Duodenal mucosa (tissue), 2 donors: ENCODE measurements around the gene ROBO1.

Experiments
- H3K27ac ChIP-seq: one replicate; pipeline ENCODE4 v1.7.0; 2013; ENCODE audit warnings: low read depth, low read length
- H3K27me3 ChIP-seq, 2 donors: one replicate each; pipeline ENCODE4 v1.7.0; 2013; ENCODE audit warnings: low read length in 2 of 2, control low read depth in 1 of 2; ENCODE audit not compliant: insufficient read depth in 2 of 2, control insufficient read depth in 1 of 2
- H3K36me3 ChIP-seq, 2 donors: one replicate each; pipeline ENCODE4 v1.7.0; 2013; ENCODE audit warnings: low read length in 2 of 2, control low read depth in 1 of 2; ENCODE audit not compliant: insufficient read depth in 2 of 2, control insufficient read depth in 1 of 2
- H3K4me1 ChIP-seq, 2 donors: one replicate each; pipeline ENCODE4 v1.7.0; 2013; ENCODE audit warnings: low read length in 2 of 2, control low read depth in 1 of 2; ENCODE audit not compliant: insufficient read depth in 2 of 2, control insufficient read depth in 1 of 2
- H3K4me3 ChIP-seq, 2 donors: one replicate each; pipeline ENCODE4 v1.7.0; 2013; ENCODE audit warnings: low read length in 2 of 2, low read depth in 1 of 2
- H3K9ac ChIP-seq, 2 donors: one replicate each; pipeline ENCODE4 v1.7.0; 2013; ENCODE audit warnings: low read length in 2 of 2, low read depth in 1 of 2
- H3K9me3 ChIP-seq, 2 donors: one replicate each; pipeline ENCODE4 v1.7.0; 2013; ENCODE audit warnings: low read length in 2 of 2, control low read depth in 1 of 2; ENCODE audit not compliant: control insufficient read depth in 1 of 2

ROBO1 gene

DNA sequence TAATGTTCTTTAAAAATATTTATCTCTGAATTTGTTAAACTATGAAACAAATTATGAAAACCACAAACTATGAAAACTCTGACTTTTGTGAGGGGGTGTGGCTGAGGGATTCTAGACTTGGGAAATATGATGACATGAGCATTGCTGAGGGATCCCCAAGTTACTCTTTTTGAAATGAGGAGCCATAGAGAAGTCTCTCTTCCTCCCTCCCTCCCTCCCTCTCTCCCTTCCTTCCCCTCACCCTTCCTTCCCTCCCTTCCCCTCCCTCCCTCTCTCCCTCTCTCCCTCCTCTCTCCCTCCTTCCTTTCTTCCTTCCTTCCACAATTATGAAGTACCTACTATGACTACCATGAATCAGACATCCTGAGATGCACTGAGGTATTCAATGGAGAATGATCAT is 673.1 kb downstream of the ROBO1 start:
- Histone ChIP-seq H3K27me3 (no peaks in the 10 kb centered on the region), H3K9ac (no peak overlapping the region), H3K4me1 (no peaks in the 10 kb centered on the region), H3K9me3 (no peaks in the 10 kb centered on the region), H3K4me3 (no peak overlapping the region), H3K36me3 (no peaks in the 10 kb centered on the region), H3K27ac (no peak overlapping the region)

DNA sequence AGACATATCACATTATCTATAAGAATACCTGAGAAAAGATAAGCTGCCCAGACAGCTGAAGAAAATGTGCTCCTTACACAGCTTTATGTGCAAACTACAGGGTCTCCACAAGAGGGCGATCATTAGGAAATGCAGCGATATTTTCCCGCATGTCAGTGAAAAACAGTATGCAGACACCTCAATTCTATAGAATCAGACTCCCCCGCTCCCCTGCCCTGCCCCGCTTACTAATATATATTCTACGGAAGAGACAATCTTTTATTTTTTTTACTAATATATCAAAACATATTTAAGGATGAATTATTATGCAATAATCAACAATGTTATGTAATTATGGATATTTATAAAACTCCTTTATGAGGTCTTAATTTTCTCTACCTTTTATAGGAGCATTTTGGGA is 681.3 kb downstream of the ROBO1 start:
- Histone ChIP-seq H3K4me3 (no peak overlapping the region), H3K36me3 (no peaks in the 10 kb centered on the region), H3K9ac (no peak overlapping the region), H3K9me3 (no peaks in the 10 kb centered on the region), H3K27ac (no peak overlapping the region), H3K27me3 (no peaks in the 10 kb centered on the region), H3K4me1 (peaks cover 0 to 9% of the 10 kb centered on the region in 2 donors)

DNA sequence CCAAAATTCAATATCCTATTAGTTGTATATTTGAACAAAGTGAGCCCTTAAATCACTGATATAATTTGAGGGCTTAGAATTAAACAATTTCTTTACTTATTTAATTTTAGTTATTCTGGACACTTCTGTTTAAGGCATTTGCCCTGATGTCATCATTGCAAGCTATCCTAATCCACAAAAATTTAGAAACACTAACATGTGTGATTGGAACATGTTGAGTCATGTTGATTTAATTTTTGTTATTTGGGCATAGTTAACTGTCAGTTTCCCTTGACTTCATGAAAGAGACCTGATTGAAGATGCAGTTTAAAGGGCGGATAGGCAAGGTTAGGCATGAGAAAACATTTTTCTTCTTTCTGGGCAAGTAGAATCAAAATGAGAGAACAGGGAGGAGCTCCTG is 682.6 kb downstream of the ROBO1 start:
- Histone ChIP-seq H3K4me1 (peaks cover 0 to 9% of the 10 kb centered on the region in 2 donors), H3K9ac (no peak overlapping the region), H3K27ac (no peak overlapping the region), H3K27me3 (no peaks in the 10 kb centered on the region), H3K36me3 (no peaks in the 10 kb centered on the region), H3K4me3 (no peak overlapping the region), H3K9me3 (no peaks in the 10 kb centered on the region)

DNA sequence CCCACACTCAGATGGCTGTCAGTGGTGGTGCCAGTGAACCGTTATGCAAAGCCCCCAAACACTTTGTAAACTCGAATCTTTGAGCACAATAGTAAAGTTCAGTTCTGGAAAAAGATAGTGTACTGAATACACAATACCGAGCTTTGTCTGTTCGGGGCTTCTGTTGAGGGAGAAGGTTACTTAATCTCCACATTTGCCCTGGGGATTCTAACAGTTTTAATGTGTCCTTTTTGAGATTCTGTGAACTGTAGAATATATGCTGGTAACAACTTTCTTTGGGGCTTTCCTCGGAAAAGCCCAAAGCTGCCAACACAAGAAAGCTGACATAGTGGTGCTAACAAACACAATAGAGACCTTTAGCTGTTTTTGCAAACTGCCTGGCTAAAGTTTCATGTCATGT is 686.5 kb downstream of the ROBO1 start:
- Histone ChIP-seq H3K27me3 (no peaks in the 10 kb centered on the region), H3K36me3 (no peaks in the 10 kb centered on the region), H3K9ac (no peak overlapping the region), H3K27ac (no peak overlapping the region), H3K4me1 (peaks cover 0 to 6% of the 10 kb centered on the region in 2 donors), H3K9me3 (no peaks in the 10 kb centered on the region), H3K4me3 (no peak overlapping the region)

DNA sequence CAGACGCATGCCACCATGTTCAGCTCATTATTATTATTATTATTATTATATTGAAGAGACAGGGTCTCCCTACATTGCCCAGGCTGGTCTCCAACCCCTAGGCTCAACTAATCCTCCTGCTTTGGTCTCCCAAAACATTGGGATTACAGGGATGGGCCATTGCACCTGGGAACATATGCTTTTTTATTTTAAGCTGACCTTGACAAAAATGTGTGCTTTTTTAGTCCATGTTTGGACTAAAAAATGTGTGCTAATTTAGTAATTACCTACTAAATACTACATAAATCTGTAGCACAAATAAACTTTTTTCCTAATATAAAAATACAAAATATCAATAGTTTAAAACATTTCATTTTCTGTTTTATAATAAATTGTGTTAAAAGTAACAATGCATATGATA is 693.2 kb downstream of the ROBO1 start:
- Histone ChIP-seq H3K27me3 (no peaks in the 10 kb centered on the region), H3K4me1 (no peaks in the 10 kb centered on the region), H3K9ac (no peak overlapping the region), H3K9me3 (no peaks in the 10 kb centered on the region), H3K4me3 (no peak overlapping the region), H3K27ac (no peak overlapping the region), H3K36me3 (no peaks in the 10 kb centered on the region)

DNA sequence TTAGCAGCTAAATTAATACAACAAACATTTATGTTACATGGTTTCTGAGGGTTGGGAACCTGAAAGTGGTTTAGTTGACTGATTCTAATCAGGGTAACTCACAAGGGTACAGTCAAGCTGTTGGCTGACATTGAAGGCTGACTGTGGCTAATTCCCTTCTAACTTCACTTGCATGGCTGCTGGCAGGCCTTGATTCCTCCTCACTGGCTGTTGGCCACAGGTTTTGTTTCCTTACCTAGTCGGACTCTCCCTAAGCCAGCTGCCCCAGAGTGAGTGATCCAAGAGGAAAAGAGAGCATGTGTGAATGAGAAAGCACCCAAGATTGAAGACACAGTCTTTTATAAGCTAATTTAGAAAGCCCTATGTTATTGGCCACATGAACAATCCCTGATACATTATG is 700.1 kb downstream of the ROBO1 start:
- no peaks in the 10 kb centered on the region for H3K36me3 ChIP-seq
- no peaks in the 10 kb centered on the region for H3K9me3 ChIP-seq
- no peak overlapping the region for H3K27ac ChIP-seq
- no peaks in the 10 kb centered on the region for H3K4me1 ChIP-seq
- H3K9ac ChIP-seq = no peak overlapping the region
- H3K4me3 ChIP-seq = no peak overlapping the region
- no peaks in the 10 kb centered on the region for H3K27me3 ChIP-seq

DNA sequence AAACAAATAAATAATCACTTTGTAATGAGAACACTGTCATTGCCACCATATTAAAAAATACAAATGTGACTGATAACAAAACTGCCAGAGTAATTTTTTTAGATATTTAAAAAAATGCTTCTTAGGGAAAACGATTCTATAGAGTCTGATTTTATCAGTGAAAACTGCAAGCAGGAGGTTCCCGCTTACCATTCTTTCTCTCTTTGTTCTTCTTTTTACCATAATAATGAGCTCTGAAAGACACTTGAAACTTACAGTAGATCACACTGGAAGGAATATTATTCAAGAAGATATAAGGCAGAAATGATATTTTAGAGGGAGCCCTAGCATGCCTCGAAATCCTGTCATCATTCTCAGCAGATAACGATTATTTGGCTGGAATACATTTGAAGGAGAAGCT is 701.3 kb downstream of the ROBO1 start:
- no peaks in the 10 kb centered on the region for H3K36me3 ChIP-seq
- H3K27me3 ChIP-seq = no peaks in the 10 kb centered on the region
- H3K4me3 ChIP-seq = no peak overlapping the region
- no peak overlapping the region for H3K27ac ChIP-seq
- H3K9ac ChIP-seq = no peak overlapping the region
- H3K9me3 ChIP-seq = no peaks in the 10 kb centered on the region
- no peaks in the 10 kb centered on the region for H3K4me1 ChIP-seq

DNA sequence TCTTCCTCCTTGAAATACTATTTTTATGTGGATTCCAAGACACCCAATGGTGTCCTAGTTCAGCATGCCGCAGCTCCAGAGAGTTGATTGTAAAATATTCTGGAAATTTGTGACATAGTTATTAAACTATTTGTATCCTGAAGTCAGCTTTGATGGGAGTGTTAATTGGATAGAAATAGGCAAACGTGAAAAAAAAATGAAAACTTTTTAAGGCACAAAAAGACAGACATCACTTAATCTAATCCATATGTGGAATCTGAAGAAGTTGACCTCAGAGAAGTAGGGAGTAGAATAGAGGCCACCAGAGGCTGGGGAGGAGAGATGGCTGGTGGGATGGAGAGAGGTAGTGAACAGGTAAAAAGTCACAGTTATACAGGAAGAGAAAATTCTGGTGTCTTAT is 704.2 kb downstream of the ROBO1 start:
- H3K4me3 ChIP-seq = no peak overlapping the region
- H3K27ac ChIP-seq = no peak overlapping the region
- H3K9ac ChIP-seq = no peak overlapping the region

DNA sequence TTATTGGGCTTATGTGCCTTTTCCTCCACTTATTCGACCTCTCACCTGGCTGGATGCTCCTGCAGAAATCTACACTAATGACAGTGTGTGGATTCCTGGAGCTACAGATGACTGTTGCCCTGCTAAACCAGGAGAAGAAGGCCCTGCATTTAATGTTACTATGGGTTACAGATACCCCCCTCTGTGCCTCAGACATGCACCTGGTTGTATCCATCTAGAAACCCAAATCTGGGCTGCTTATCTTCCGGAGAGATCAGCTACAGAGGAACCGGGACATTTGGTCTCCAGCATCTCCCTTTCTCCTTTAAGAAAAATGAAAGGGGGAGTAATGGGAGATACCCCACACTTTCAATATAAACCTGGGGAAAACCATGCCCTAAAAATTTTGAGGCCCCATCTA is 710.0 kb downstream of the ROBO1 start:
- no peak overlapping the region for H3K9ac ChIP-seq
- H3K27me3 ChIP-seq = no peaks in the 10 kb centered on the region
- H3K9me3 ChIP-seq = peaks cover 3 to 9% of the 10 kb centered on the region in 2 donors
- H3K36me3 ChIP-seq = no peaks in the 10 kb centered on the region
- H3K27ac ChIP-seq = no peak overlapping the region
- no peak overlapping the region for H3K4me3 ChIP-seq
- no peaks in the 10 kb centered on the region for H3K4me1 ChIP-seq

More for the DNA sequence above, 704.2 kb downstream of the ROBO1 start:
- Histone ChIP-seq H3K36me3 (no peaks in the 10 kb centered on the region), H3K9me3 (no peaks in the 10 kb centered on the region), H3K4me1 (no peaks in the 10 kb centered on the region), H3K27me3 (no peaks in the 10 kb centered on the region)

DNA sequence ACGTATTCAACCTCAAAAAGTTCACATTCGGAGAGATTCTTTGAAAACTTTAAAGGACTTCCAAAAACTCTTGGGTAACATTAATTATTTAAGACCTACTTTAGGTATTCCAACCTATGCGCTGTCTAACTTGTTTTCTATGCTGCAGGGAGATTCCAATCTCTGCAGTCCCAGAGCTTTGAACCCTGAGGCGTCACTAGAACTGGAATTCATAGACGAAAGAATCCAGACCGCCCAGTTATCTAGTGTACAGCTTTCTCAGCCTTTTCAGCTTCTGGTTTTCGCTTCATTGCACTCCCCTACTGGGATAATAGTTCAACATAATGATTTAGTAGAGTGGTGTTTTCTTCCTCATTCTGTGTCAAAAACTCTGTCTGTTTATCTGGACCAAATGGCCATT is 711.3 kb downstream of the ROBO1 start:
- no peak overlapping the region for H3K4me3 ChIP-seq
- H3K27ac ChIP-seq = no peak overlapping the region
- peaks cover 3 to 10% of the 10 kb centered on the region in 2 donors for H3K9me3 ChIP-seq
- H3K4me1 ChIP-seq = no peaks in the 10 kb centered on the region
- no peaks in the 10 kb centered on the region for H3K36me3 ChIP-seq
- no peak overlapping the region for H3K9ac ChIP-seq
- H3K27me3 ChIP-seq = no peaks in the 10 kb centered on the region

DNA sequence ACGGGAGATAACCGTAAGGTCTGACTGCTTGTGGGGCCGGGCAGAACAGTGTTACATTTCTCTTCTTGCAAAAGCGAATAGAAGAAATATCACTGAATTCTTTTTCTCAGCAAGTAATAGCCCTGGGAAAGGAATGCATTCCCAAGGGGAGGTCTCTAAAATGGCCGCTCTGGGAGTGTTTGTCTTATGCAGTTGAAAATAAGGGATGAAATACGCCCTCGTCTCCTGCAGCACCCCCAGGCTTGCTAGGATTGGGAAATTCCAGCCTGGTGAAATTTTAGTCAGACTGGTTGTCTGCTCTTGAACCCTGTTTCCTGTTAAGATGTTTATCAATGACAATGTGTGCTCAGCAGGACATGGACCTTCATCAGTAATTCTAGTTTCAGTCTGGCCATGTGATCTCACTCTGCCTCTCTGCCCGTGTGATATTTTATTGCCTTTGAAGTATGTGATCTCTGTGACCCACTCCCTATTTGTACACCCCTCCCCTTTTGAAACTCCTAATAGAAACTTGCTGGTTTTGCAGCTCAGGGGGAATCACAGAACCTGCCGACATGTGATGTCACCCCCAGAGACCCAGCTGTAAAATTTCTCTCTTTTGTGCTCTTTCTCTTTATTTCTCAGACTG is 715.6 kb downstream of the ROBO1 start:
- no peaks in the 10 kb centered on the region for H3K4me1 ChIP-seq
- H3K36me3 ChIP-seq = no peaks in the 10 kb centered on the region
- H3K4me3 ChIP-seq = no peak overlapping the region

More for the DNA sequence above, 715.6 kb downstream of the ROBO1 start:
- Histone ChIP-seq H3K27ac (no peak overlapping the region), H3K9me3 (peaks cover 3 to 10% of the 10 kb centered on the region in 2 donors), H3K9ac (no peak overlapping the region), H3K27me3 (no peaks in the 10 kb centered on the region)
